Measurements from ENCODE around the gene C6. TPM values are rescaled to one million over a fixed set of nuclear protein-coding genes. Genes with fewer than 3 reads are reported as not detected.

The C6 gene
- total RNA-seq, 1 donor from 2014 or later, result not detected

DNA sequence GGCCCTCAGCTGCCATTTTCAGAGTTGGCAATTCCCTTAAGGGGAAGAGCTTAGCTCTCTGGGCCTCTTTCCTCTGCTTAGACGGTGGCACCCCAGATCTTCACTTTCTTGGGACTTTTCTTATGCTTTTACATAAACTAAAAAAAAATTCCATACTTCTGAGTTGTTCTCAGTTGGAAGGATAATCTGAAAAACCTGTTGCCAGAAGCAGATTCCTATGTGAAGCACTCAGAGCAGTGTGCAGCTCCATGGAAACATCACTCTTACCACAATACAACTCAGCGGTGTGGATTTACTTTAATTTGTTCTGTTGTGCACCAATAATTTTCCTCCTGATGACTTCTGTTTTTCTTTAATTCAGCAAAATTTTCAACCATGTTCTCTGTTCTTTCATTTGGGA lies 98.1 kb downstream of the C6 start:
- no peaks in the 10 kb centered on the region for H3K36me3 ChIP-seq (ENCODE audit: control insufficient read depth, insufficient read depth, low read length)
- TF ChIP-seq, protein P1, sequence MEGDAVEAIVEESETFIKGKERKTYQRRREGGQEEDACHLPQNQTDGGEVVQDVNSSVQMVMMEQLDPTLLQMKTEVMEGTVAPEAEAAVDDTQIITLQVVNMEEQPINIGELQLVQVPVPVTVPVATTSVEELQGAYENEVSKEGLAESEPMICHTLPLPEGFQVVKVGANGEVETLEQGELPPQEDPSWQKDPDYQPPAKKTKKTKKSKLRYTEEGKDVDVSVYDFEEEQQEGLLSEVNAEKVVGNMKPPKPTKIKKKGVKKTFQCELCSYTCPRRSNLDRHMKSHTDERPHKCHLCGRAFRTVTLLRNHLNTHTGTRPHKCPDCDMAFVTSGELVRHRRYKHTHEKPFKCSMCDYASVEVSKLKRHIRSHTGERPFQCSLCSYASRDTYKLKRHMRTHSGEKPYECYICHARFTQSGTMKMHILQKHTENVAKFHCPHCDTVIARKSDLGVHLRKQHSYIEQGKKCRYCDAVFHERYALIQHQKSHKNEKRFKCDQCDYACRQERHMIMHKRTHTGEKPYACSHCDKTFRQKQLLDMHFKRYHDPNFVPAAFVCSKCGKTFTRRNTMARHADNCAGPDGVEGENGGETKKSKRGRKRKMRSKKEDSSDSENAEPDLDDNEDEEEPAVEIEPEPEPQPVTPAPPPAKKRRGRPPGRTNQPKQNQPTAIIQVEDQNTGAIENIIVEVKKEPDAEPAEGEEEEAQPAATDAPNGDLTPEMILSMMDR (IDR thresholded peaks at IDR 0.05; ENCODE audit: insufficient read depth, low read length, poor library complexity, severe bottlenecking), result no peak
- no peak for DNase-seq (ENCODE audit: low read depth)

DNA sequence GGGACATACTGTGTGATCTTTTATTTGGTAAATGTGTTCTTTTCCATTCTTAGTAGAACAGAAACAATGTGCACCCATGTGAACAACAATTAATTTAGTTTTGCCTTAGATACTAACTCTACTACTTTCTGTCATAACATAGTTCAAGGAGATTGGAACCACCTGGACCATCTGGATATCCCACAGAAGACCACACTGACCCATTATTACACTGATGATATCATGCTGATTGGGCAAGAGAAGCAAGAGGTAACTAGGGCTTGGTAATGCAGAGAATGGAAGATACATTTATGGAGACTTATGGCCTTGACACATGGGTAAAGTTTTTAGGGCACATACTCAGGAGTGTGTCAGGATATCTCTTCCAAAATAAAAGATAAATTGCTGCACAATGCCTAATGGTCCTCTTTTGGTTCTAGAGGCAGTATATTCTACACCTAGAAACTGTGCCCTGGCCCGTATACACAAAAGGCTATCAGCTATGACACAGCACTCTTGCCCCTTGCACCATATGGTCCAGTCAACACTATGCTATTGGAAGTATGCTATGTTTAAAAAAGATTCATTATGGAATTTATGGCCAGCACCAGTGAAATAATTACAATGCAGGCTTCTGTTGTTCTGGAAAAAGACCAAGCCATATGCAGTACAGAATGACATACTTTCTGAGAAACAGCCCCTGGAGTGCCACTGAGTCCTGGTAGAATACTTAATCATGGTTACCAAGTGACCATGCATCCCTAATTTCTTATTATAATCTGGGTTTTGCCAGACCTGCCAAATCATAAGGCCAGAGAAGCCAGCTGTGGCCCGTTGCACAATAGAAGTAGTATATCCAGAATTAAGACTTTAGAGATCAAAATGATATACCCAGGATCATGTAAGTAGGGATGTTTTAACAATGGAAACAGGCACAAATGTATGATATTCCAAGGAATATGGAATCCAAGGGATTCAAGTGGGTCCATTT lies 100.6 kb downstream of the C6 start:
- no peaks in the 10 kb centered on the region for H3K27me3 ChIP-seq (ENCODE audit: control insufficient read depth, insufficient read depth, low read length)
- TF ChIP-seq, protein P1 (IDR thresholded peaks at IDR 0.05; ENCODE audit: insufficient read depth, low read length, poor library complexity, severe bottlenecking), result no peak
- no peaks in the 10 kb centered on the region for H3K36me3 ChIP-seq (ENCODE audit: control insufficient read depth, insufficient read depth, low read length)
- DNase-seq (ENCODE audit: low read depth), result no peak
- no peak overlapping the region for H3K4me3 ChIP-seq (ENCODE audit: low read depth, low read length)

More for the DNA sequence above, 98.1 kb downstream of the C6 start:
- H3K27me3 ChIP-seq (ENCODE audit: control insufficient read depth, insufficient read depth, low read length), result no peaks in the 10 kb centered on the region
- no peak overlapping the region for H3K4me3 ChIP-seq (ENCODE audit: low read depth, low read length)

GRCh38 chr5:41109186-41109585 lies 104.1 kb downstream of the C6 start:
- no peak for DNase-seq (ENCODE audit: low read depth)
- TF ChIP-seq, protein P1 (IDR thresholded peaks at IDR 0.05; ENCODE audit: insufficient read depth, low read length, poor library complexity, severe bottlenecking), result no peak
- H3K4me3 ChIP-seq (ENCODE audit: low read depth, low read length), result no peak overlapping the region
- no peaks in the 10 kb centered on the region for H3K27me3 ChIP-seq (ENCODE audit: control insufficient read depth, insufficient read depth, low read length)
- H3K36me3 ChIP-seq (ENCODE audit: control insufficient read depth, insufficient read depth, low read length), result no peaks in the 10 kb centered on the region

- TF ChIP-seq, protein P1 (IDR thresholded peaks at IDR 0.05; ENCODE audit: insufficient read depth, low read length, poor library complexity, severe bottlenecking), result no peak
- no peaks in the 10 kb centered on the region for H3K36me3 ChIP-seq (ENCODE audit: control insufficient read depth, insufficient read depth, low read length)
- DNase-seq (ENCODE audit: low read depth), result no peak
- no peak overlapping the region for H3K4me3 ChIP-seq (ENCODE audit: low read depth, low read length)
- H3K27me3 ChIP-seq (ENCODE audit: control insufficient read depth, insufficient read depth, low read length), result no peaks in the 10 kb centered on the region
These were observed 111.0 kb downstream of the C6 start for GRCh38 chr5:41102341-41102740.

DNA sequence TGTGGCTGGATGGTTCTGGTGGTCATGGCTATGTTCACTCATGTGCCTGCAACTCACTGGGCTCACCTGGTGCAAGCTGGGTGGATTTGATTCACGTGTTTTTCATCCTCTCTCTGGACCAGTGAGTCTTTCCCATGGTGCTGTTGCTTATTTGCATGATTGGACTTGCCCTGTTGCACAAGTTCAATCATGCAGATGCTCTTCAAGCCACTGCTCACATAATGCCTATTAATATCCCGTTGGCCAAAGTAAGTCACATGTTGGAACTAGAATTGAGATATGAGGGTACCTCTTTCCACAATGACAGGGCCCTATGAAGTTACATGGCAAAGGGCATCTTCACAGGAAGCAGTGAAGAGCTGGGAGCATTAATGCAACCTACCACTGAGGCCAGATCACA lies 115.7 kb downstream of the C6 start:
- Histone ChIP-seq H3K36me3 (ENCODE audit: control insufficient read depth, insufficient read depth, low read length) (no peaks in the 10 kb centered on the region), H3K27me3 (ENCODE audit: control insufficient read depth, insufficient read depth, low read length) (no peaks in the 10 kb centered on the region), H3K4me3 (ENCODE audit: low read depth, low read length) (no peak overlapping the region)
- no peak for DNase-seq (ENCODE audit: low read depth)
- TF ChIP-seq, protein P1 (IDR thresholded peaks at IDR 0.05; ENCODE audit: insufficient read depth, low read length, poor library complexity, severe bottlenecking), result no peak

Measured in kidney epithelial cell (primary cell).